HG03378 (cell line): Measurements from ENCODE around the gene ANP32B.

ENCODE experiments used
- ATAC-seq: cut with Tn5 transposase; IDR thresholded peaks from one replicate; pipeline ENCODE4 v1.9.1; 2021; ENCODE audit warnings: mild to moderate bottlenecking, moderate library complexity; ENCODE audit not compliant: unreplicated experiment

The ANP32B gene

DNA sequence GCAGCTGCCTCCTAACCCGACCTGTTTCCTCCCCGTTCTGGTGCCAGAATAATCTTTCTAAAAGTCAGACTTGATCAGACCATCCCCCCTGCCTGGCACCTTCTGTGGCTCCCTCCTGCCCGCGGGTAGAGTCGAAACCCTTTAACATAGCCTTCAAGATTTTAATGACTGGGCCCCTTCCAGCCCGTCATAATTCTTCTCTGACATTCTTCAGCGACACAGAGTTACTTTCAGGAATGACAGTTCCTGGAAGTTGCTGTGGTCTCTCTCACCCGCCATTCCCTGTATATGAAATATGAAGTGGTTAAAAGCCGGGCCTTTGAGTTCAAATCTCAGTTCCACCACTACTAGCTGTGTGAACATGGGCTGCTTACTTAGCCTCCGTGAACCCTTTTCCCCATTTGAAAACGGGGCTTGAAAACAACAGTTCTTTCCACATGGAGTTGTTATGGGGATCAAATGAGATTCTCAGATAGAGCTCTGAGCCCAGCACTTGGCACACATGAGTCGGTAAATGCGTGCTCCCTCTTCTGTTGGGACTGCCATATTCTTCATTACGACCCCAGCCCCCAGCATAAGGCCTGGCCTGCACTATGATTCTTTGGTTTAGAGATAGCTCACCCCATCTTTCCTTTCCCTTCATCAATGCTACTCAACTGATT is 74.1 kb downstream of the ANP32B start:
- peak; percentile 16 for ATAC-seq

DNA sequence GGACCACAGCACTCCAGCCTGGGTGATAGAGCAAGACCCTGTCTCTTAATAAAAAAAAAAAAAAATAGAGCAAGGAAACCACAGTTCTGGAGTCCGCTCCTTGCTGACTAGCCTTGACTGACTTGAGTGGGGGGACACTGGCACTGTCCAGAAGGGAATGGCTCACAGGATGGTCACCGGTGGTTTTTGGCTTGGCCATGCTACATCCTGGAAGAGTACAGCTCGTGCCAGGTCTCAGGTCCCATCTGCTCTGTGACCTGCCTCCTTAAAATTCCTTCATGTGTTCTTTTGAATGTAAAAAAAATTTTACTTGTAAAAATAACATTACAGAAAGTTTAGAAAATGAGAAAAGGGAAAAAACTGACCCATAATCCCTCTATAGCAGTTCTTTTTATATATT is 79.0 kb downstream of the ANP32B start:
- ATAC-seq: no peak

DNA sequence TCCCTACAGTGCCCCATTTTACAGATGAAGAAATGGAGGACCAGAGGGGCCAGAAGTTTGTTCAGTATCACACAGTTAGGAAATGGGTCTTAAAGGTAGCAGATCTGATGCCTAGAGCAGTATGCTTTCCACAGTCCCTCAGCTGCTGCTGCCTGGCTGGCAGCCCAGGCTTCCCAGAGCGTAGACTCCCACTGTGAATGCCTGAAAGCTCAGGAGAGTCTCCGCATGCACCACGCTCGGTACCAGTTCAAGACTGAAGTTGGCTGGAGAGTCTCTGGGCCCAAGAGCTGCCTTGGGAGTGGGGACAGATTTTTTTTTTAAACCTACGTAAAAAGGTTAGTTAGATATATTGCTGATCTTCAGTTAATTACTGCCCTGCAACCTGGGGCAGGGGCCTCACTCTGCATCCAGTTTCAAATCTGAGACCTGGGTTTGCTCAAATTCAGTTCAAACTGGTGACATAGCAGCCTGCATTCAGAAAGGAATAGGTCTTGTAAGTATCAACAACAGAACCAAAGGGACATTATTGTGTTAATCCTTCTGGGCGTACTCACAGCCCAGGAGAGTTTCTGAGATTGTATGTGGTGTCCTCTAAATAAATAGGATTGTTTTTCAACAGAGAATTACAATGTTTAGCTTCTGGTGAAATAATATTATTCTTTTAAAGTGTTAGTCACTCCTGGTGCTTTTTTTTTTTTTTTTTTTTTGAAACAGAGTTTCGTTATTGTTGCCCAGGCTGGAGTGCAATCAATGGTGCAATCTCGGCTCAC is 81.7 kb downstream of the ANP32B start:
- no peak for ATAC-seq
